Smooth muscle cell (in vitro differentiated cells): ENCODE data around the gene CERS5. TPM values are rescaled to one million over a fixed set of nuclear protein-coding genes. Genes with fewer than 3 reads are reported as not detected.

ENCODE experiments used
- DNase-seq: peaks from one replicate; lab custom pipeline; 2025; ENCODE audit not compliant: unreplicated experiment; lab: John Stamatoyannopoulos, UW
- H2AFZ ChIP-seq: fragments of 200-600 bp; sonication (generic); 2 replicates; pipeline ENCODE4 v1.6.0; 2016; ENCODE audit warnings: antibody characterized with exemption, low read depth, mild to moderate bottlenecking
- H3F3A ChIP-seq: fragments of 200-600 bp; sonication (generic); 2 replicates; pipeline ENCODE4 v1.6.0; 2017; ENCODE audit warnings: antibody characterized with exemption, low read depth
- H3K27ac ChIP-seq: fragments of 200-600 bp; sonication (generic); 2 replicates; pipeline ENCODE4 v1.5.1; 2016; ENCODE audit warnings: low read depth, mild to moderate bottlenecking
- H3K27me3 ChIP-seq: fragments of 200-600 bp; sonication (generic); 2 replicates; pipeline ENCODE4 v1.6.1; 2016; ENCODE audit warnings: low read depth, mild to moderate bottlenecking
- H3K36me3 ChIP-seq: fragments of 200-600 bp; sonication (generic); 2 replicates; pipeline ENCODE4 v1.5.1; 2016; ENCODE audit warnings: low read depth
- H3K4me1 ChIP-seq: fragments of 200-600 bp; sonication (generic); 2 replicates; pipeline ENCODE4 v1.5.1; 2016; ENCODE audit warnings: low read depth
- H3K4me2 ChIP-seq: fragments of 200-600 bp; sonication (generic); 2 replicates; pipeline ENCODE4 v1.6.0; 2016; ENCODE audit warnings: mild to moderate bottlenecking
- H3K4me3 ChIP-seq: fragments of 200-600 bp; sonication (generic); 2 replicates; pipeline ENCODE4 v1.5.1; 2016; ENCODE audit warnings: mild to moderate bottlenecking
- H3K79me2 ChIP-seq: fragments of 200-600 bp; sonication (generic); 2 replicates; pipeline ENCODE4 v1.6.0; 2016; ENCODE audit warnings: low read depth, mild to moderate bottlenecking
- H3K9ac ChIP-seq: fragments of 200-600 bp; sonication (generic); 2 replicates; pipeline ENCODE4 v1.6.0; 2016; ENCODE audit warnings: low read depth
- H3K9me3 ChIP-seq: fragments of 200-600 bp; sonication (generic); replicated peaks from 2 replicates; pipeline ENCODE4 v1.5.1; 2016; ENCODE audit warnings: low read depth
- H4K20me1 ChIP-seq: fragments of 200-600 bp; sonication (generic); 2 replicates; pipeline ENCODE4 v1.6.0; 2016; ENCODE audit warnings: low read depth
- WGBS: methylation state at CpG from one replicate; pipeline ENCODE4 v1.1.7; 2016; ENCODE audit warnings: low lambda C conversion rate; 5-methylcytosine and 5-hydroxymethylcytosine counted together
- polyA plus RNA-seq: library from polyadenylated mRNA; unstranded; fragments of >200 nt; fragmentation: Nextera tagmentation; extraction: Ambion mirVana; gene quantifications from 2 replicates; pipeline ENCODE4 v1.2.1, GENCODE V29; 2016
- total RNA-seq: library from RNA; depleted of rRNA; stranded (reverse); fragments of >200 nt; gene quantifications from 2 replicates; pipeline ENCODE4 v1.2.3, GENCODE V29; 2014
- TF ChIP-seq, protein P1 (sequence below): fragments of 200-600 bp; sonication (generic); IDR thresholded peaks from 2 replicates; pipeline ENCODE4 v1.5.1; 2017; ENCODE audit warnings: borderline replicate concordance, mild to moderate bottlenecking, antibody characterized with exemption; ENCODE audit not compliant: insufficient read depth, poor library complexity, severe bottlenecking

CERS5 gene
- total and polyA plus RNA-seq, 2 experiments from 2014 or later = 53.5 to 102 TPM

DNA sequence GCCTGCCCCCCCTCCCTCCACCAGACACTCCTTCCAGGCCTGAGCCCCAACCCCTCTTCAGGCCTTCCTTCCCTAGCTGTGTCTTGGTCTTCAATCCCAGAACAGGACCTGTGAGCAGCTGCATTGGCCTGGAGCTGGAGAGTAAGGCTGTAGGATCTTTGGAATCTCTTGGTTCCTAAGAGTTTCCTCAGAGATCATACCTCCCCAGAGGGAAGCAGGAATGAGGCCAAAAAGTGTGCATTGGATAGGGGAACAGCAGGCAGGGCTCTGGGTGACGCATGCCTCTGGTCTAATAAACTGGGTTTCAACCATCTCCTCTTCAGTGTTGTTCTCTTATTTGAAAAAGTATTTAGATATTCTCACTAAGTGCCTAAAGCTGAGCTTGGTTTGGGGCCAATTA is 83.9 kb downstream of the CERS5 start:
- no peaks in the 10 kb centered on the region for H3K4me1 ChIP-seq
- H3K9ac ChIP-seq = no peak overlapping the region
- H2AFZ ChIP-seq = no peak overlapping the region
- H3F3A ChIP-seq = peaks cover 13% of the 10 kb centered on the region
- no peak overlapping the region for H3K4me3 ChIP-seq
- no peak overlapping the region for H3K4me2 ChIP-seq
- no peak overlapping the region for H3K27ac ChIP-seq
- 100% methylated on average over 1 of the region's 1 CpG for WGBS
- no peaks in the 10 kb centered on the region for H3K27me3 ChIP-seq
- H4K20me1 ChIP-seq = peaks cover 14% of the 10 kb centered on the region
- H3K36me3 ChIP-seq = no peaks in the 10 kb centered on the region
- no peaks in the 10 kb centered on the region for H3K9me3 ChIP-seq
- TF ChIP-seq, protein P1, sequence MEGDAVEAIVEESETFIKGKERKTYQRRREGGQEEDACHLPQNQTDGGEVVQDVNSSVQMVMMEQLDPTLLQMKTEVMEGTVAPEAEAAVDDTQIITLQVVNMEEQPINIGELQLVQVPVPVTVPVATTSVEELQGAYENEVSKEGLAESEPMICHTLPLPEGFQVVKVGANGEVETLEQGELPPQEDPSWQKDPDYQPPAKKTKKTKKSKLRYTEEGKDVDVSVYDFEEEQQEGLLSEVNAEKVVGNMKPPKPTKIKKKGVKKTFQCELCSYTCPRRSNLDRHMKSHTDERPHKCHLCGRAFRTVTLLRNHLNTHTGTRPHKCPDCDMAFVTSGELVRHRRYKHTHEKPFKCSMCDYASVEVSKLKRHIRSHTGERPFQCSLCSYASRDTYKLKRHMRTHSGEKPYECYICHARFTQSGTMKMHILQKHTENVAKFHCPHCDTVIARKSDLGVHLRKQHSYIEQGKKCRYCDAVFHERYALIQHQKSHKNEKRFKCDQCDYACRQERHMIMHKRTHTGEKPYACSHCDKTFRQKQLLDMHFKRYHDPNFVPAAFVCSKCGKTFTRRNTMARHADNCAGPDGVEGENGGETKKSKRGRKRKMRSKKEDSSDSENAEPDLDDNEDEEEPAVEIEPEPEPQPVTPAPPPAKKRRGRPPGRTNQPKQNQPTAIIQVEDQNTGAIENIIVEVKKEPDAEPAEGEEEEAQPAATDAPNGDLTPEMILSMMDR = no peak
- DNase-seq = no peak
- H3K79me2 ChIP-seq = peaks cover 5% of the 10 kb centered on the region

GRCh38 chr12:50082644-50083043 is 84.5 kb downstream of the CERS5 start:
- Histone ChIP-seq H3K27me3 (no peaks in the 10 kb centered on the region), H3K4me3 (no peak overlapping the region), H4K20me1 (peaks cover 7% of the 10 kb centered on the region), H3K4me2 (no peak overlapping the region), H3F3A (peaks cover 8% of the 10 kb centered on the region), H2AFZ (no peak overlapping the region), H3K9me3 (no peaks in the 10 kb centered on the region), H3K36me3 (no peaks in the 10 kb centered on the region), H3K79me2 (peaks cover 5% of the 10 kb centered on the region), H3K27ac (no peak overlapping the region), H3K4me1 (no peaks in the 10 kb centered on the region), H3K9ac (no peak overlapping the region)
- 89% methylated on average over 7 of the region's 7 CpGs for WGBS
- no peak for DNase-seq
- TF ChIP-seq, protein P1 = no peak

DNA sequence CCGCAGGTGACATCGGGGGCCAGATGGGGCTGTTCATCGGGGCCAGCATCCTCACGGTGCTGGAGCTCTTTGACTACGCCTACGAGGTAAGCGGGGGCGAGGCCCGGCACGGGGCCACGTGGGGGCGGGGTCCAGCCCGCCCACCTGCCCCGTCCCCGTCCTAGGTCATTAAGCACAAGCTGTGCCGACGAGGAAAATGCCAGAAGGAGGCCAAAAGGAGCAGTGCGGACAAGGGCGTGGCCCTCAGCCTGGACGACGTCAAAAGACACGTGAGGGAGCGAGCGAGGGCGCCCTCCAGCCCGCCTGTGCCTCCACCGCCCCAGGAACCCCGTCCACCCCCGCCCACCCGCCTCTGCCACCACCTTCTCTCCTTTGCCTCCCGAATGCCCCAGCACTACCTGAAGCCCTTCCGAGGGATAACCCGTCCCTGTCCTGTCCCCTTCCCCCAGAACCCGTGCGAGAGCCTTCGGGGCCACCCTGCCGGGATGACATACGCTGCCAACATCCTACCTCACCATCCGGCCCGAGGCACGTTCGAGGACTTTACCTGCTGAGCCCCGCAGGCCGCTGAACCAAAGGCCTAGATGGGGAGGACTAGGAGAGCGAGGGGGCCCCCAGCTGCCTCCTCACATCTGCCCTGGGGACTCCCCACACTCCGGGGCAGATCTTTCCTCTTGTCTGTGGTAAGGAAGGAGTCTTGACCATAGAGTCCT is 85.9 kb downstream of the CERS5 start:
- H3K27ac ChIP-seq = no peak overlapping the region
- H3K79me2 ChIP-seq = peaks cover 5% of the 10 kb centered on the region
- DNase-seq = no peak
- peaks cover 6% of the 10 kb centered on the region for H3F3A ChIP-seq
- H4K20me1 ChIP-seq = peaks cover 6% of the 10 kb centered on the region
- WGBS = 59% methylated on average over 35 of the region's 46 CpGs
- no peak overlapping the region for H3K4me3 ChIP-seq
- no peaks in the 10 kb centered on the region for H3K9me3 ChIP-seq
- TF ChIP-seq, protein P1 = no peak
- H3K4me2 ChIP-seq = no peak overlapping the region
- H3K9ac ChIP-seq = no peak overlapping the region
- no peak overlapping the region for H2AFZ ChIP-seq
- no peaks in the 10 kb centered on the region for H3K27me3 ChIP-seq
- no peaks in the 10 kb centered on the region for H3K4me1 ChIP-seq
- H3K36me3 ChIP-seq = no peaks in the 10 kb centered on the region

DNA sequence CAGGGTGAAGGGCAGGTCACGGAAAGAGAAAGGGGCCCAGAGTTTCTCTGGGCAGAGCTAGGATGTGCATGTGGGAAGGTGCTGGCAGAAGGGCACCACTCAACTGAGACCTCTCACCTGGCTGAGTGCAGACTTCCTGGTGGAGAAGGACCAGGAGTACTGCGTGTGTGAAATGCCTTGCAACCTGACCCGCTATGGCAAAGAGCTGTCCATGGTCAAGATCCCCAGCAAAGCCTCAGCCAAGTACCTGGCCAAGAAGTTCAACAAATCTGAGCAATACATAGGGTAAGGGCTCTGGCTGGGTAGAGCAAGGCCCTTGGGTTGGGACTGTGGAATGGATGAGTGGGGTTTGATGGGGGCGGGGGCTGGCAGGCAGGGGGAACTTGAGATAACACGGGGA is 87.4 kb downstream of the CERS5 start:
- Histone ChIP-seq H3K79me2 (peaks cover 5% of the 10 kb centered on the region), H3F3A (peaks cover 5% of the 10 kb centered on the region), H3K4me1 (no peaks in the 10 kb centered on the region), H3K9me3 (no peaks in the 10 kb centered on the region), H3K27me3 (no peaks in the 10 kb centered on the region), H3K27ac (no peak overlapping the region), H3K9ac (no peak overlapping the region), H3K4me3 (no peak overlapping the region), H3K36me3 (no peaks in the 10 kb centered on the region), H3K4me2 (no peak overlapping the region), H2AFZ (no peak overlapping the region), H4K20me1 (no peaks in the 10 kb centered on the region)
- WGBS = 69% methylated on average over 3 of the region's 5 CpGs
- TF ChIP-seq, protein P1 = no peak
- DNase-seq = no peak
